BE2C (cell line): ENCODE results near the gene PPM1J.
A peak's percentile ranks its signal among the peaks of the same experiment; 100 is the strongest.

Source experiments
- DNase-seq: peaks from one replicate; pipeline ENCODE4 v3.0.0-alpha.2; 2020
- H3K27me3 ChIP-seq: fragments of 250-450 bp; sonication (Bioruptor Pico); 2 replicates; pipeline ENCODE4 v1.5.1; 2020; ENCODE audit warnings: mild to moderate bottlenecking
- H3K36me3 ChIP-seq: fragments of 250-450 bp; sonication (Bioruptor Pico); 2 replicates; pipeline ENCODE4 v1.5.1; 2020; ENCODE audit warnings: mild to moderate bottlenecking
- H3K4me1 ChIP-seq: fragments of 250-450 bp; sonication (Bioruptor Pico); 2 replicates; pipeline ENCODE4 v1.5.1; 2020
- H3K4me3 ChIP-seq: 2 replicates; pipeline ENCODE4 v1.5.1; 2011; ENCODE audit warnings: low read depth, low read length
- H3K9me3 ChIP-seq: fragments of 250-450 bp; sonication (Bioruptor Pico); 2 replicates; pipeline ENCODE4 v1.5.1; 2020
- TF ChIP-seq, protein P1 (sequence below): IDR thresholded peaks from 2 replicates; pipeline ENCODE4 v1.5.1; 2012; ENCODE audit warnings: mild to moderate bottlenecking, low read depth, low read length

The PPM1J gene

DNA sequence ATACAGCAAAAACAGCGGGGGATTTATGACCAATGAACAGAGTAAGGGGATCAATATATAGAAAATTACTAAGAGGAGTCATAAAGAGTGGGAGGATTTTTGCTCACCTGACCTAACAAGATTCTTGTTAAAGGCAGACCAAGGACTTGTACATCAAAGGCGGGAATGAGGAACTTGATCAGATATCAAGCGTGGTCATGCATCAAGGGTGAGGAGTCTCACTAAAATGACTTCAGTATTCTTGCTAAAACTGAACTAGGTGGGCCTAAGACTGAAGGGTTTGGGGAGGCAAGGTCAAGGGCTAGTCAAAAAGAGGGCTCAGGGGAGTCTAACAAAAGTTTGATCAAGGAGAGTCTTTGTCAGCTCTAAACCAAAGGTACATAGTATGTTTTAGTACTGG, 38.6 kb downstream of the PPM1J start:
- TF ChIP-seq, protein P1, sequence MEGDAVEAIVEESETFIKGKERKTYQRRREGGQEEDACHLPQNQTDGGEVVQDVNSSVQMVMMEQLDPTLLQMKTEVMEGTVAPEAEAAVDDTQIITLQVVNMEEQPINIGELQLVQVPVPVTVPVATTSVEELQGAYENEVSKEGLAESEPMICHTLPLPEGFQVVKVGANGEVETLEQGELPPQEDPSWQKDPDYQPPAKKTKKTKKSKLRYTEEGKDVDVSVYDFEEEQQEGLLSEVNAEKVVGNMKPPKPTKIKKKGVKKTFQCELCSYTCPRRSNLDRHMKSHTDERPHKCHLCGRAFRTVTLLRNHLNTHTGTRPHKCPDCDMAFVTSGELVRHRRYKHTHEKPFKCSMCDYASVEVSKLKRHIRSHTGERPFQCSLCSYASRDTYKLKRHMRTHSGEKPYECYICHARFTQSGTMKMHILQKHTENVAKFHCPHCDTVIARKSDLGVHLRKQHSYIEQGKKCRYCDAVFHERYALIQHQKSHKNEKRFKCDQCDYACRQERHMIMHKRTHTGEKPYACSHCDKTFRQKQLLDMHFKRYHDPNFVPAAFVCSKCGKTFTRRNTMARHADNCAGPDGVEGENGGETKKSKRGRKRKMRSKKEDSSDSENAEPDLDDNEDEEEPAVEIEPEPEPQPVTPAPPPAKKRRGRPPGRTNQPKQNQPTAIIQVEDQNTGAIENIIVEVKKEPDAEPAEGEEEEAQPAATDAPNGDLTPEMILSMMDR, result no peak
- Histone ChIP-seq H3K36me3 (no peaks in the 10 kb centered on the region), H3K27me3 (no peaks in the 10 kb centered on the region), H3K4me3 (no peak overlapping the region), H3K4me1 (no peaks in the 10 kb centered on the region), H3K9me3 (no peaks in the 10 kb centered on the region)
- no peak for DNase-seq

DNA sequence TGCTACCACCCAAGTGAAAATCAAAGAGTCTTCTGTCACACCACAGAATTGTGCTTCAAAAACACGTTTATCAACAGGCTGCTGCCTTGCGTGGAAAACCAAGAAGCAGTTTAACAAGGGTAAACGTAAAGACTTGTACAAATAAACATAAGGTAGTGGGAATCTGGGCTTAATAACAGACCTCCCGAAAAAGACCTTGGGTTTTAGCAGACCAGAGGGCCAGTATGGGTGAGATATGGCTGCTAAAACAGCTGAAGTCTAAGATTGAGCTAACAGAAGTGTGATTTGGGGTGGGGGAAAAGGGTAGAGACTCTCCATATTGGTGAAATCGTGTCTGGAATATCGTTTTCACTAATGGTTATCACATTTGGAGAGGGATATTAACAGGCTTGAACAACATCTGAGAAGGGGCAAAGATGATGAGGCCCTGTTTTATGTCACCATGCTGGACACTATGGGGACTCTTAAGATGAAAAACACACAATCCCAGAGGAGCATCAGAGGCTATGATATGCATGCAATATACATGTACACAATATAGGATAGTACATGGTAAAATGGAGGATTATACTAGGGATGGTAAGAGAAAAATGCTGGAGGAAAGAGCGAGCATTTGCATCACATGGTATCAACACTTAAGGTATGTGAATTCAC, 39.3 kb downstream of the PPM1J start:
- Histone ChIP-seq H3K27me3 (no peaks in the 10 kb centered on the region), H3K4me1 (no peaks in the 10 kb centered on the region), H3K36me3 (no peaks in the 10 kb centered on the region), H3K4me3 (peak overlapping the region; percentile 90), H3K9me3 (no peaks in the 10 kb centered on the region)
- DNase-seq, result no peak
- TF ChIP-seq, protein P1, result no peak

DNA sequence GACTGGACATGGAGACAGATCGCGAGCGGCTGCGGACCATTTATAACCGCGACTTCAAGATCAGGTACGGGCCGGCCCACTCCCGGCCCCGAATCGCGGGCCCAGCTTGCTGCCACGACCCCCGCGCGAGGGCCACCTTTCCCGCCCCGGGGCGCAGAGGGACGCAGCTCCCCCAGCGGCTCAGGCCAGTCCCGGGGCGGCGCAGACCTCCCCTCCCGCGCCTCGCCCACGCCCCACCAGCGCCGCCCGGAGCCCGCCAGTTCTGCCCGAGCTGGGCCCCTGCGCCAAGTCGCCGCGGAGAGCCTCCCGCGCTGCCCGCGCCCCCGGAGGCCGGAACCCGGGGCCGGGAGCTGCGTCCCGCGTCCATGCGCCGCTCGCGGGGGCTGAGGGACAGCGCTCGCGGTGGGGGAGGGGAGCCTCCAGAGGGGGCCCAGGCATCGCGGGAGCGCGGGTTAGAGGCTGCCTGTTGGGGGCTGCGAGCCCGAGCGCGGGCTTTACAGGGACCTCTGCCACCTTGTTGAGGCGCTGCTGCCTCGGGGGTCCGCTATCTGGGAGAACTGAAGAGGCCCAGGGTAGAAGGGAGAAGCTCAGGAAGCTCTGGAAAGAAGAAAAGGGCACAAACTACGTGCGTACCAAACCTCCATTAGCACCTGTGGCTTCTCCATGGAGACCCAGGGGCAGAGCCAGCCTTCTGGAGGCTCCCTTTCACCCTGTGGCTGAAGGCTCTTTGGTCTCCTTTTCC, 40.0 kb downstream of the PPM1J start:
- no peaks in the 10 kb centered on the region for H3K27me3 ChIP-seq
- H3K4me3 ChIP-seq, result peak overlapping the region; percentile 90
- H3K4me1 ChIP-seq, result no peaks in the 10 kb centered on the region
- no peaks in the 10 kb centered on the region; the same call in 1 of the 2 replicates for H3K36me3 ChIP-seq
- peak; percentile 72 for DNase-seq
- no peaks in the 10 kb centered on the region for H3K9me3 ChIP-seq
- TF ChIP-seq, protein P1, result no peak

- Histone ChIP-seq H3K4me3 (peak within 1 kb of the TSS; percentile 90), H3K9me3 (no peaks in the 10 kb centered on the region), H3K4me1 (no peaks in the 10 kb centered on the region), H3K36me3 (peaks cover 4% of the 10 kb centered on the region), H3K27me3 (no peaks in the 10 kb centered on the region)
- DNase-seq, result peak; percentile 65
- TF ChIP-seq, protein P1, result no peak
Observed at GRCh38 chr1:112674440-112674985, 40.6 kb downstream of the PPM1J start, which contains the start of gene MOV10. Gene MOV10, plus strand, starts transcription at chr1:112674659. Its CDS starts 254 bp downstream, at chr1:112674913.

DNA sequence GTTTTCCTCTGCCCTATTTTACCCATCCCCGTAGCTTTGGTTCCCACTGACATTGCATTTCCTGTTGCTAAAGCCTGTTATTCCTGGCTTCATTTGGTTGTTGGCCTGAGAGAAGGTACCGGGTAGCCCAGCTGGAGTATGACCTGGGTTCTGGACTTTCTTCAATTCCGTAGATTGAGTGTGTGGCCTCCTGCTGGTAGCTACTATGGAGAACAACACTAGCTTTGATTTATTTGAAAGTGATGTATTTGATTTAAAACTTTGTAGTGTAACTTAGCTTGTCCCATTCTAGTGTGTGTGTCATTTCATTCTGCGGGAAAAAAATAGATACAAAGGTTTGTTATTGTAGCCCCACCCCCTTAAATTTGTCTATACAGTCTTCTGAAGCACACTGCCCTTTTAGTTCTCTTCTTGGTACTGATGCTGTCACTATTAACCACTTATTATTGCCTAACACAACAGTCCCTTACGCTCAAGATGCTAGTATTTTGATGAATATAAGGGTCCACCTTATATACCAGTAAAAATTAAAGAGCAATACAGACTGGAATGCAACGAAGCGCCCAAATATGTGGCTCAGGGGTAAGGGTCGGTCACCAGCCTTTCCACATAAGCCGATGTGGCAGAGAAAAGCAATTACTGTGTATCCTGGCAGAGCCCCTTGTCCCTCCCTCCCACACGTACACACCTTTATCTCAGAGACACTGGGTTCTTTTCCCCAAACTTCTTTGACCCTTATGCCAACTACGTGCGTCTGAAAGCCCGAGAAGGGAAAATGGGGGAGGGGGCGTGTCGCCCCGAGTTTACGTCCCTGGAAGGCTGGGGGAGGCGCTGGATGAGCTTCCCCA, 41.3 kb downstream of the PPM1J start:
- TF ChIP-seq, protein P1, result peak; percentile 66
- H3K9me3 ChIP-seq, result no peaks in the 10 kb centered on the region
- peaks cover 11% of the 10 kb centered on the region for H3K36me3 ChIP-seq
- no peaks in the 10 kb centered on the region for H3K27me3 ChIP-seq
- DNase-seq, result peak; percentile 34
- peak overlapping the region; percentile 90 for H3K4me3 ChIP-seq
- H3K4me1 ChIP-seq, result no peaks in the 10 kb centered on the region
